ENCODE results near the gene OGG1.
A peak's percentile ranks its signal among the peaks of the same experiment; 100 is the strongest.

OGG1 gene

DNA sequence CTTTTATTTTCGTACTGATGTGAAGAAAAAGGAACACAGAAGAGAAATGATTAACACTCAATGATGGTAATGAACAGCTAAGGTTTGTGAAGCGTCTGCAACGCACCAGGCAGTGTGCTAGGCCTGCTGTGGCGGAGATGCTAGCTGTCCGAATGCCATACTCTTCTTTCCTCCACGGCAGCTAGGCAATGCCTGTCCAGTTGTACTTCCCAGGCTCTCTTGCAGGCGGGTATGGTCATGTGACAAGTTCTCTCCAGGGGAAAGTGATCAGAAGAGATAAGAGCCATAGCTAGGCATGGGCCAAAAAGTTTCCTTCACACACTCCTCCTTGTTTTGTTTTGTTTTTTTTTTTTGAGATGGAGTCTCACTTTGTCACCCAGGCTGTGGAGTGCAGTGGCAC lies 35.9 kb downstream of the OGG1 start:
- DNase-seq (ENCODE audit: low read depth in 3 of 3): no peak

DNA sequence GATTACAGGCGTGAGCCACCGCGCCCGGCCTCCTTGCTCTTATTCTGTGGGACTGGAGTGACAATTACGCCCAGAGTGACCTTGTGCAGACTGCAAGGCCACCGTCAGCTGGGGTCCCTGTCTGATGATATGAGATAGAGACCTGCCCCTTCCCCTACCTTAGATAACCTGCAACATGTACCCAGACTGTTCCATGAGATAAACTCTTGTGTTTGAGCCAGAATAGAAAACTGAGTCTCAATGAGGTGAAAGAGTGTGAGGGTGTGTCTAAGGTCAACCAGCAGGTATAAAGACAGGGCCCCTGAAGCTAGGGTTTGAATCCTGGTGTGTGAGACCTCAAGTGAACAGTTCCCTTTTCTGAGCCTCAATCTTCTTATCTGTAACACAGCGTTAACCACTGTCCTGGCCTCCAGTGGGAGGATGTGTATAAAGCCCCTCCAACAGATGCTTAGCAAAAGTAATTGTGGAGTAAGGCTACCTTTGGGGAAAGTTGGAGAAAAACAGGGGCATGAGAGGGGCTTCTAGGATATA lies 36.5 kb downstream of the OGG1 start:
- DNase-seq (ENCODE audit: low read depth in 3 of 3): no peak

DNA sequence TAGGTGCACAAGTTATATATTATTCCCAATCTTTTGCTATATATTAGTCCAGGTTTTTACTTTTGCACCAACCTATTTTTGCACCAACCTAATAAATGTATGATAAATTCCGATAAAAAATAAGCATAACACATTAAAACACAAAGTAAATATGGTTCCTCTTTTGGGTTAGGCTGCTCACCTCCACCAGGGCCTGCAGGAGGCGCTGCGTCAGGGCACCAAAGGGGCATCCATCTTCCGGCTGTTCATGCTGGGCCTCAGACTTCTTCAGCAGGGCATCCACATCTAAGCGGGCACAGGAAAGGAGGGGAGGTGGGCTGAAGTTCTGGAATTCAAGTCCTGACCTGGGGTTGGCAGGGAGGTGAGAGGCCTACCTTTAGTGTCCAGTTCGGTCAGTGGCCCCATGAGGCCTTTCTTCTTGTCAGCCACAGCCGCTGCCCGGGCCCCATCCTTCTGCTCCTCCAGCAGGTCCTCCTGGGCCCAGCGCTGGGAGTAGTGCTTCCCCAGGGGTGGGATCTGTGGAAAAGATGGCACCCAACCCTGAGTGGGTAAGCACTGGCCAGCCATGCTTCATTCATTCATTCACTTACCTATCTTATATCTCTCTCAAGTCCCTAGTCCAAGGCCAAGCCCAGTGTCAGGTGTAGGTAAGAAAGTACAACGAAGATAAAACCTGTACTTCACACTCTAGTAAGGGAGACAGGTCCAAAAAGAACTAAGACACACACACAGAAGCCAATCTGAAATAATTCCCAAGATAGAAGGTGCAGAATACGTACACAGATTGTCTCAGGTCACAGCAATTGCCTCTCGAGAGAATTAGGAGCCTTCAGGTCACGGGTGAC lies 37.3 kb downstream of the OGG1 start:
- no peak for DNase-seq (ENCODE audit: low read depth in 3 of 3)

DNA sequence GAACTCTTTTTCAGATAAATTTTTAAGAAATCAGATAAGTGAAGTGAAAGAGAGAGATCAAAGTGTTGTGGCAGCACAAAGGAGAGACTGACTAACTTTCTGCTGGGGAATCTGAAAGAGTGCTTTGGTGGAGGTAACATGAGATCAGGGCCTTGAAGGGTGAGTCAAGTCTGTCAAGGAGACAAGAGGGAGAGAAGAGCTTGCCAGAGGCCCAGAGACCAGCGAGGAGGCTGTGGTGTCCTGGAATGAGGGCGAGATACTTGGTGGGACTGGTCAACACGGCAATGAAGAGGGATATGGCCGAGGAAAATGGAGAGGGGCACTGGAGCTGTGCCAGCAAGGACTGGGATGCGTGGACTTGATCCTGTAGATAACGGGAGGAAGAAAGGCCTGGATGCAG lies 38.0 kb downstream of the OGG1 start:
- peak in 1 of 3 experiments; percentile 25 for DNase-seq (ENCODE audit: low read depth in 3 of 3)

DNA sequence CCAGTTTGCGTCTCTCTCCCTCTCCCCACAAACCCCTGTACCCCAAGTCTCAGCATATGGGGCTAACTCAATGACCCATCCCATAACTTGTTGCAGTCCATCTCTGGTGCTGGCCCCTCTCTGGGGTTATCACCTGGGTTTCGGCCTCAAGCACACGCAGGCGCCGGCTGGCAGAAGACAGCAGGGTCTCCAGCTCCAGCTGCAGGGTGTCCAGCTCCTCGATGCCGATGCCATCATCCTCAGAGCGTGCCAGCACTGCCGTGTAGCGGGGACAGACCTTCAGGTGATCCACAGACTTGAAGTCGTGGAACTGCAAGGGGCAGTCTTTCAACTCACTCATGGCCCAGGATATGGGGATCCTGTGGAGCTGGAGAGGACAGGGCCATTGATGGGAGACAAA lies 41.4 kb downstream of the OGG1 start:
- no peak for DNase-seq (ENCODE audit: low read depth in 3 of 3)

DNA sequence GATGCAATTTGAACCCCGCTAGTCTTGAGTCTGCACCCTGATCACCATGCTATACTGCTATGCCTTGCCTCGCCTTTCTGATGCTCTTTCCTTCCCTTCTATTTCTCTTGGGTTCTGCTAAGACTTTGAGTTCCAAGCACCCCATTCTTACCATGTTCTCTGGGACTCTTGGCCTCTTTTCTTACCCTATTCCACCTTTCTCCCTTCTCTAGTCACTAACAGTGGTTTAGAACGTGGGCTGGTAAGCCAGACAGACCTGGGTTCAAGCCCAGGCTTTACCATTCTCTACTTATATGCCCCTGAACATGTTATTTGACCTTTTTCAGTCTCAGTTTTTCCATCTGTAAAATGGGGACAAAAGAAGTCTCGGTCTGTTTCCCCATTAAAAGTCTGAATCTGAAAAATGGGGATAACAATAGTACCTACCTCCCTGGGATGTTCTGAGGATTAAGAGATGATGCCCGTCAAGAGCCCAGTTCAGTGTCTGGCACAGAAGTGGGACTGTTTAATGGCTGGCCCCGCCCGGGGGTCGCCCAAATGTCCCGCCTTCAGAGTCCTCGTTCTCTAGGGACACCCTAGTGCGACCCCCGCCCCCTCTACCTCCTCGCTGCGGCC lies 42.1 kb downstream of the OGG1 start:
- no peak for DNase-seq (ENCODE audit: low read depth in 3 of 3)

DNA sequence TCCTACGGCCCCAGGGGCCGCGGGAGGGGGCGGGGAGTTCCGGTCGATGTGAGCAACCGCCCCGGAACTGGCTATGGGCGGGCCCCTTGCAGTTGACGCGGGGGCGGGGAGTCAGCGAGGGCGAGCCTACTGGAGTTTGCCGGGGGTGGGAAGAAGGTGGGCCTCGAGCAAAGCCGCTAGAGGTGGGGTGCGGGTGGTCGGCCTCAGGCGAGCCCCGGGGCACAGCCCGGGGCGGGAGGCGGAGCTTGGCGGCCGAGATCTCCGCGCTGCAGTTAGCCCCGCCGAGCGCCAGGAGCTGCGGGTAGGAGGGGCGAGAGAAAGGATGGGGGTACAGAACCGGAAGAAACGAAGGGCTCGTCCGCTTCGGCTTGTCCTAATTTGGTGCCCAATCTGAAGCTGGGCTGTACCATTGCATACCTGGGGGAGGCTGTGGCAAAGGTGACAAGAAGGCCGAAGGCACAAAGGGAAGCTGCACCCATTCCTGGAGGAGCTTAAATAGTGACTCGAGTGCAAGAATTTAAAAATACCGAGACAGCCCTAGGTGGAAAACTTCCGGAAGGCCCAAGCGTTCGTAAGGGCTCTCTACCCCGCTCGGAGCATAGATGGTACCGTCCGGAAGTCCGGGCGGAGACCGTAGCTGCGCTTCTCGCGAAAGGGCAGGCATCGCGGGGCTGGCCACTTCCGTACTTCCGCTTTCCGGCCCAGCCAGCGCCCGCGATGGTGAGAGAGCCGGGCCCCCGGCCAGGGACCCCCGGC lies 42.8 kb downstream of the OGG1 start, which contains the start of the genes ARPC4 and TADA3:
Gene ARPC4, plus strand, starts transcription at position 678 of the 756 bp plus-strand sequence. Its CDS starts 40 bp downstream, at position 718.
Gene TADA3, minus strand, starts transcription at position 69 of the 756 bp plus-strand sequence. CDS start 1,007 bp downstream, outside the sequence.
- peak; percentile 77 to 91 (median 84) for DNase-seq (ENCODE audit: low read depth in 3 of 3)

DNA sequence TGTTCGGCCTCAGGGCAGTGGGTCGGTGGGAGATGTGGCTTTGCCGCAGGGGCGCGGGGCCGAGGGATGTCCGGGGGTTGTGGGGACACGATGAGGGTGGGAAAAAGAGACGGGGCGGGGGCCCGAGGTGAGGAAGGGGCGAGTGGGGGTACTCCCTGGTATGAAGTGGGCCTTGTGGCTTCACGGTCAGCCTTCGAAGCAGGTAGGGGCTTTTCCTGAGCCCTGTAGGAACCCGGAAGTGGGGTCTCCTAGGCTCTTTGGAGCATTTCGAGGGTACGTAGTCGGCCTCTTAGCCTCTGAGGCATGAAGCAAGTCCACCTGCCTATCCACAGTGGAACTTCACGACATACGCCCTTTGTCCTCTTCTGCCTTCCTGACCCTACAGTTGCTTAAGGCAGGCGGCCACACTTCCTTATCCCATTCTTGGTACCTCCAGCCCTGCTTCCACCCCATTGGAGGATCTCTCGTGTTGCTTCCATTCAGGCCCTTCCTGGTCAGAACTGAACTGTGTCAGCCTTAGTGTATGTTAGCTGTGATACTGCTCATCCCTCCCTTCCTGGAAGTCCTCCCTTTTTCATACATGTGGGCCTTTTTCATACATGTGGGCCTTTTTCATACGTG lies 43.5 kb downstream of the OGG1 start:
- DNase-seq (ENCODE audit: low read depth in 3 of 3): no peak

DNA sequence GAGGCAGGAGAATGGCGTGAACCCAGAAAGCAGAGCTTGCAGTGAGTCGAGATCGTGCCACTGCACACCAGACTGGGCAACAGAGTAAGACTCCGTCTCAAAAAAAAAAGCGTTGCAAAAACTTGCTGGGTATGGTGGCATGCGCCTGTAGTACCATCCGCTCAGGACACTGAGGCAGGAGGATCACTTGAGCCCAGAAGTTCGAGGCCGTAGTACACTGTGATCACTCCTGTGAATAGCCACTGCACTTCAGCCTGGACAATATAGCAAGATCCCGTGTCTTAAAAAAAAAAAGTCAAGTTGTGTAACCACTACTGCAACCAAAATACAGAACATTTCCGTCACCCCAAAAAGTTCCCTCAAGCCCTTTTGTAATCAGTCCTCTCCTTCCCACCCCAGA lies 44.6 kb downstream of the OGG1 start:
- no peak for DNase-seq (ENCODE audit: low read depth in 3 of 3)

DNA sequence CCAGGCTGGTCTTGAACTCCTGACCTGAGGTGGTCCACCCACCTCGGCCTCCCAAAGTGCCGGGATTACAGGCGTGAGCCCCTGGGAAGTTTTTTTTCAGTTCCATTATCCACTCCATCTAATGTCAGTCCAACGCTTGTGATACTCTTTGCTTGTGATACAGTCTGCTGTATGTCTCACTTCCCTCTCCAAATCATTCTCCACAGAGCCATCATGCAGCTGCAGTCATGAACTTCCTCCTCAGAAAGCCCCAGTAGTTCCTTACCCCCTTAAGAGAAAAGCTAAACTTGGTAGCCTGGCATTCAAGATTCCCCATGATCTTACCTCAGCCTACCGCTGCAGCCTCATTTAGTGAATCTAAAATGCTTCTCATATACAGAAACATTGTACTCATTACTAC lies 45.5 kb downstream of the OGG1 start:
- no peak for DNase-seq (ENCODE audit: low read depth in 3 of 3)

DNA sequence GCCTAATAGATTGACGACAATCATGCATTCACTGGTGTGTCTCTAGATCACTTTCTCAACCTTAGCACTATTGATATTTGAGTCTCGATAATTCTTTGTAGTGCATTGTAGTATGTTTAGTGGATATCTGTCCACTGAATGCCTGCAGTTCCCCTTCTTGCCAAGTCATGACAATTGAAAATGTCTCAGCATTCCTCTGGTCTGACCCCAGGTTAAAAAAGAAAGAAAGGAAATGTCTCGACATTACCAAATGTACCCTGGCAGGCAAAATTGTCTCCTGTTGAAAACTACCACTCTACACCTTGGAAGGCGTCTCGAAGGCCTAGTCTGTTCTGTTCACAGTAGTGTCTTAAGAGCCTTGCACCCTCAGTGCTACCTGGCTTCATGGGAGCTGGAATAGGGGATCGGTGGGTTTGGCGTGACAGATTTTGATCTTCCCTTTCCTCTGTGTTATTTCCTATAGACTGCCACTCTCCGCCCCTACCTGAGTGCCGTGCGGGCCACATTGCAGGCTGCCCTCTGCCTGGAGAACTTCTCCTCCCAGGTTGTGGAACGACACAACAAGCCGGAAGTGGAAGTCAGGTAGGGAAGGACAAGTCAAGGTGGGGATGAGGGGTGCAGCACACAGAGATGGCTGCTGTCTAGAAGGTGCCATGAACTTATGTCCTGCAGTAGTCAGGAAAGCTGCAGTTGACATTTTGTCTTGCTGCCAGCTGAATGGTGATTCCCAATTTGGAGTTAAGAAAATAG lies 47.6 kb downstream of the OGG1 start:
- no peak for DNase-seq (ENCODE audit: low read depth in 3 of 3)

DNA sequence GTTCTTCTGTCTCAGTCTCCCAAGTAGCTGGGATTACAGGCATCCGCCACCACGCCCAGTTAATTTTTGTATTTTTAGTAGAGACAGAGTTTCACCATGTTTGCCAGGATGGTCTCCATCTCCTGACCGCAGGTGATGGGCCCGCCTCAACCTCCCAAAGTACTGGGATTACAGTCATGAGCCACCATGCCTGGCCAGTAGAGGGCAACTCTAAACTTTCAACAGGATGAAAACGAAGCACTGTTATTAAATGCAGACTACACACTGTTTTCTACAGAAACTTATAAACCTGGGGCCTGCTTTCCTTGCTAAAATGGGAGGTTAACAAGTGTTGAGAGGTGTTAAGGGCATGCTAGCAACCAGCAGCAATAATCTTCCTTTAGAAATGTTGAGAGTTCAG lies 50.8 kb downstream of the OGG1 start:
- no peak for DNase-seq (ENCODE audit: low read depth in 3 of 3)

DNA sequence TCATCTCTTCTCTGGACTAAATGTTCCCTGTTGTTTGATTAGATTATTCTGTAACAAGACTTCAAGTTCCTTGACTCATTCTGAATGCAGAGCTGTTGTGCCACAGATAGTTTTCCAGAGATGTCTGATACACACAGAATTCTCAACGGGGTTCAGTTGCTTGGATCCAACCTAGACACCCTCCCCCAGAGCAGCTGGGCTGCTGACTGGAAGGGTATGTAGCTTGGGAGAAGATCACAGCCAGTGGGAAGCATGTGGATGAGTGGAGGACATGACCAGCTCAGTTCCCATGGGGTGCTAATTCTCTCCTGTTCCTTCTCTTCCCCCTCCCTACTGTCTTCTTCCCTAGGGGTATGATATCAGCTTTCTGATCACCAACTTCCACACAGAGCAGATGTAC lies 53.7 kb downstream of the OGG1 start:
- DNase-seq (ENCODE audit: low read depth in 3 of 3): no peak

DNA sequence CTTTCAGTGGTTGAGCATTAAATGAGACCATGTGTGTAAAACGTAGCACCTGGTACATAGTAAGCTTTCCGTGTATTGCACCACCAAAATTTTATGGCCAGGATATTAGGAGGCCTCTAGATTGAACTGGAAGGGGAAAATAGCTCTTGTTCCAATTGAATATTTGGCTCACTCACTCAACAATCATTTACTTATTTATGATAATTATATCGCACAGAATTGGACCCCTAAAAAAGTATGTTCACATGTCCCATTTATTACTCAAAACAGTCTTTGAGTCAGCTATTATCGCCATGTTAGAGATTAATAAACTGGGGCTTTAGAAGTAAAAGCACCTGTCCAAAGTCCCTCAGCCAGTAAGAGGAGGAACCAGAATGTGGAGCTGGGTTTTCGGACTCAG lies 55.2 kb downstream of the OGG1 start:
- no peak for DNase-seq (ENCODE audit: low read depth in 3 of 3)

DNA sequence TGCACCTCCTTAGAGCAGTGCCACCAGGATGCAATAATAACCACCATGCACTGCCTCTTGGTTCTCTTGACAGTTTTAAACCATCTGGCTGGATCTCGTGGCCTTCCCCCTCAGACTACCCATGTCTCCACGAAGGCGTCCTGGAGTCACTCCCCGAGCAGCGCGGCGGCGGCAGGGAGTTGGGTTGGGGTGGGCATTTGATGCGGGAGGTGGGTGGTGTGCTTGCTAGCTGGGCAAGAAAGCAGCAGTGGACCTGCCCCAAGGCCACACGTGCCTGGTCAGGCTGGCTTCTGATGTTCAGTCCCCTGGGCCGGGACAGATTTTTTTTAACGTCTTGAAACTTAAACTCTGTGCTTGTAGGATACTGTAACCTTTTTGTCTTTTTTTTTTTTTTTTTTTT lies 56.4 kb downstream of the OGG1 start:
- no peak for DNase-seq (ENCODE audit: low read depth in 3 of 3)
